ENCODE results near the gene ENO4.

The ENO4 gene

GRCh38 chr10:116868722-116869121 is 19.4 kb downstream of the ENO4 start:
- DNase-seq, result peak; percentile 55

- DNase-seq, result no peak
These were observed 21.6 kb downstream of the ENO4 start for GRCh38 chr10:116870949-116871348.

GRCh38 chr10:116873134-116873533 is 23.8 kb downstream of the ENO4 start:
- DNase-seq, result no peak

GRCh38 chr10:116875897-116876296 is 26.6 kb downstream of the ENO4 start:
- DNase-seq, result no peak

- no peak for DNase-seq
These were observed 28.1 kb downstream of the ENO4 start for GRCh38 chr10:116877391-116877790.

GRCh38 chr10:116878123-116878522 is 28.8 kb downstream of the ENO4 start:
- DNase-seq, result peak; percentile 72

- peak; percentile 17 for DNase-seq
These were observed 30.5 kb downstream of the ENO4 start for GRCh38 chr10:116879817-116880216.

GRCh38 chr10:116880716-116881482 is 31.6 kb downstream of the ENO4 start:
- DNase-seq, result peak; percentile 26

GRCh38 chr10:116882639-116883038 is 33.3 kb downstream of the ENO4 start:
- DNase-seq, result peak; percentile 36

- DNase-seq, result peak; percentile 57
These were observed 37.5 kb downstream of the ENO4 start for GRCh38 chr10:116886772-116887171.

- no peak for DNase-seq
These were observed 39.2 kb downstream of the ENO4 start for GRCh38 chr10:116888380-116889055.

GRCh38 chr10:116889066-116889465 is 39.8 kb downstream of the ENO4 start:
- DNase-seq, result no peak

- DNase-seq, result peak; percentile 91
These were observed 41.9 kb downstream of the ENO4 start for GRCh38 chr10:116891208-116891607.

- DNase-seq, result peak; percentile 91
These were observed 43.8 kb downstream of the ENO4 start for GRCh38 chr10:116892907-116893685.

- no peak for DNase-seq
These were observed 44.4 kb downstream of the ENO4 start for GRCh38 chr10:116893686-116894037.

- no peak for DNase-seq
These were observed 50.3 kb downstream of the ENO4 start for GRCh38 chr10:116899626-116900025.

- DNase-seq, result no peak
These were observed 56.5 kb downstream of the ENO4 start for GRCh38 chr10:116905845-116906210.

- DNase-seq, result no peak
These were observed 58.1 kb downstream of the ENO4 start for GRCh38 chr10:116907245-116907987.

- DNase-seq, result no peak
These were observed 60.0 kb downstream of the ENO4 start for GRCh38 chr10:116909307-116909706.

- DNase-seq, result peak; percentile 14
These were observed 61.6 kb downstream of the ENO4 start for GRCh38 chr10:116910910-116911309.

- DNase-seq, result no peak
These were observed 62.9 kb downstream of the ENO4 start for GRCh38 chr10:116912162-116912561.

- DNase-seq, result no peak
These were observed 64.4 kb downstream of the ENO4 start for GRCh38 chr10:116913695-116914094.

GRCh38 chr10:116915340-116915739 is 66.0 kb downstream of the ENO4 start:
- DNase-seq, result no peak
